ENCODE measurements around the gene DTX3L. TPM values are rescaled to one million over a fixed set of nuclear protein-coding genes. Genes with fewer than 3 reads are reported as not detected.

DTX3L gene
- total RNA-seq, 1 donor from 2014 or later = 32.5 TPM

GRCh38 chr3:122581622-122582021 is 17.5 kb downstream of the DTX3L start:
- Mint-ChIP-seq H3K4me1 (peaks cover 5% of the 10 kb centered on the region), H3K9me3 (peaks cover 31% of the 10 kb centered on the region), H3K36me3 (peaks cover 10% of the 10 kb centered on the region), H3K27ac (no peak overlapping the region), H3K4me3 (no peak overlapping the region), H3K27me3 (ENCODE audit: low read depth) (peaks cover 13% of the 10 kb centered on the region)
- TF ChIP-seq CTCF (IDR thresholded peaks at IDR 0.05; ENCODE audit: unreplicated experiment) = no peak
- no peak for DNase-seq (ENCODE audit: low spot score in 2 of 2, unreplicated experiment in 2 of 2)

- Mint-ChIP-seq H3K27ac (no peak overlapping the region), H3K4me3 (no peak overlapping the region), H3K4me1 (peaks cover 5% of the 10 kb centered on the region), H3K36me3 (peaks cover 10% of the 10 kb centered on the region), H3K9me3 (peaks cover 31% of the 10 kb centered on the region), H3K27me3 (ENCODE audit: low read depth) (peaks cover 9% of the 10 kb centered on the region)
- DNase-seq (ENCODE audit: low spot score in 2 of 2, unreplicated experiment in 2 of 2) = no peak
- no peak for TF ChIP-seq CTCF (IDR thresholded peaks at IDR 0.05; ENCODE audit: unreplicated experiment)
These were observed 18.3 kb downstream of the DTX3L start for GRCh38 chr3:122582390-122582789.

GRCh38 chr3:122586098-122586497 is 22.0 kb downstream of the DTX3L start:
- no peaks in the 10 kb centered on the region for H3K27me3 Mint-ChIP-seq (ENCODE audit: low read depth)
- no peak overlapping the region for H3K27ac Mint-ChIP-seq
- no peak overlapping the region for H3K4me3 Mint-ChIP-seq
- no peak for TF ChIP-seq CTCF (IDR thresholded peaks at IDR 0.05; ENCODE audit: unreplicated experiment)
- DNase-seq (ENCODE audit: low spot score in 2 of 2, unreplicated experiment in 2 of 2) = no peak
- no peaks in the 10 kb centered on the region for H3K4me1 Mint-ChIP-seq
- peaks cover 10% of the 10 kb centered on the region for H3K36me3 Mint-ChIP-seq
- H3K9me3 Mint-ChIP-seq = peaks cover 31% of the 10 kb centered on the region

- no peak for TF ChIP-seq CTCF (IDR thresholded peaks at IDR 0.05; ENCODE audit: unreplicated experiment)
- H3K27ac Mint-ChIP-seq = no peak overlapping the region
These were observed 22.8 kb downstream of the DTX3L start for GRCh38 chr3:122586773-122587485.

GRCh38 chr3:122587572-122587971 is 23.4 kb downstream of the DTX3L start:
- no peak overlapping the region for H3K27ac Mint-ChIP-seq
- no peaks in the 10 kb centered on the region for H3K4me1 Mint-ChIP-seq
- no peak overlapping the region for H3K4me3 Mint-ChIP-seq
- DNase-seq (ENCODE audit: low spot score in 2 of 2, unreplicated experiment in 2 of 2) = no peak
- H3K27me3 Mint-ChIP-seq (ENCODE audit: low read depth) = no peaks in the 10 kb centered on the region
- H3K9me3 Mint-ChIP-seq = peaks cover 18% of the 10 kb centered on the region
- peaks cover 3% of the 10 kb centered on the region for H3K36me3 Mint-ChIP-seq
- no peak for TF ChIP-seq CTCF (IDR thresholded peaks at IDR 0.05; ENCODE audit: unreplicated experiment)

More at GRCh38 chr3:122586773-122587485, 22.8 kb downstream of the DTX3L start:
- Mint-ChIP-seq H3K9me3 (peaks cover 24% of the 10 kb centered on the region), H3K36me3 (peaks cover 5% of the 10 kb centered on the region), H3K27me3 (ENCODE audit: low read depth) (no peaks in the 10 kb centered on the region), H3K4me1 (no peaks in the 10 kb centered on the region), H3K4me3 (no peak overlapping the region)
- DNase-seq (ENCODE audit: low spot score in 2 of 2, unreplicated experiment in 2 of 2) = no peak
